ENCODE results near the gene ADAM12.
A peak's percentile ranks its signal among the peaks of the same experiment; 100 is the strongest.
"Not testable (repeated sequence)": the region's sequence is repeated elsewhere in the genome, so short reads cannot be mapped to it uniquely, and the experiment has no call there.

The ADAM12 gene

DNA sequence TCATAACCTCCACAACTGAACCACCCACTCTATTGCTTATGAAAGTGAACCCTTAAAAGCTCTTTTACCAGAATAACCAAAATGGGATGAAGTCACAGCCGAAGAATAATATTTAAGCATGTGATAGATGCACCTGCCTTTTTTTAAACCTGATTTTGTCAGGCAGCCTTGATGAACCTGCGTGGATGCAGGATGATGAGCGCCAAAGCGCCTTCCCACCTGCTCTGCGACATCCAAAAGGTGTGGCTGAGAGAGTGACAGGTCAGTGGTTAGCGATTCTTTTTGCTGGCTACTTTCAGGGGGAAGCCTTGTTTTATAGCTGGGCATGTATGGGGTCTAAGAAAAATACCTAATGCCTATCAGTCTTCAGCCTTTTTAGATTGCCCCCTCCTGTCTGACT, 334.1 kb downstream of the ADAM12 start:
- peak; percentile 77 for DNase-seq (ENCODE audit: low spot score)

DNA sequence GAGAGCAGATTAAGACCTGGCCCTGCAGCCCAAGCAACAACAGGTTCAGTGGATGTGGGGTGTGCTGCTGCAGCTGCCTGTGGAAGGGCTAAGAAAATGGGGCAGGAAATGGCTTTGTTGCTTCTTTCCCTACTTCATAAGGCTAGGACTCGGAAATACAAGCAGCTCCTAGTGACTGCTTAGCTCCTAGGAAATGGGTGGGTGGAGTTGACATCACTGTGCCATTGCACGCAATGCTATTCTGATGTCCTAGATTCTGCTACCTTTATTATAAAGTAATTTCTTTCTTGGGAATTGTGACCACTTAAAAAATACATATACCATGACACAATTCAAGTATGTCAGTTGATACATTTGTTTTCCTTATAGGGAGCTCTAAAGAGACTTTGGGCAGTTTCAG, 336.1 kb downstream of the ADAM12 start:
- no peak for DNase-seq (ENCODE audit: low spot score)

DNA sequence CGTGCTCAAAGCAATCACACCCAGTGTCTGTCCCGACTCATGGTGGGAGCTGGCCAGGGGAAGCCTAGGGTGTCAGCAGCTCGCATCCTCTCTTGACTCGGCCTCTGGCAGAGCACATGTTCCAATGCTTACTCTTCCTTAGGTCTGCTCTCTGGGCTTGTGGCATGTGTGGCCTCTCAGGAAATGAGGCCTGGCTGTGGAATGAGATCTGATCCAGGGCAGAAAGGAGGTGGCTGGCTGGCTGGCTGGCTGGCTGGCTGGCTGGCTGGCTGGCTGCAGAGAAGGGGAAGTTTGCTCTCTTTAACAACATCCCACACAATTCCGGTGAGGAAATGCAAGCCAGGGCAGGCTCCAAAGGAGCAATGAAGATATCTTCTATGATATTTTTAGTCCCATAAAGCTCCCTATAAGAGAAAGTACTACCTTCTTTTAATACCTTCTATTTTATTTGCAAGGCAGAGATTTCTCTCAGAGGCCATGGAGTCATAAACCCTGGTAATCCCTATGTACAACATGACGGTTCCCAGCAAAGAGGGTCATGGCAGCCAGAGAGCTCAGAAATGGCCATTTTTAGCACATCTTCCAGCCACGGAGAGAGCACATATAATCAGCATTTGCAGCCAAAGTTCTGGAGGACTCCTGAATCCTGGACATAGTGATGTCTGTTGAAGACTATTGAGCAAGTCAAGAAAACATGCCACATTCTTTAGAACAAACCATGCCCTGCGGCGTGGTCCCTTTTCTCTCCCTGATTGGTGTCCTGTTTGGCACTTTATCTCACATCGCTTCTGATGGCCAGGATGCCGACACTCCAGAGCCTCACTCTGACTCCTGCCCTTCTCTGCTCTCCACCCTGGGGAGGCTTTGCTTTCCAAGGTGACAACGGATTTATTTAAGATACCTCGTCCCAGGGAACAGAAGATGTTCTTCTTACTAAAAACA, 338.2 kb downstream of the ADAM12 start:
- no peak for DNase-seq (ENCODE audit: low spot score)

DNA sequence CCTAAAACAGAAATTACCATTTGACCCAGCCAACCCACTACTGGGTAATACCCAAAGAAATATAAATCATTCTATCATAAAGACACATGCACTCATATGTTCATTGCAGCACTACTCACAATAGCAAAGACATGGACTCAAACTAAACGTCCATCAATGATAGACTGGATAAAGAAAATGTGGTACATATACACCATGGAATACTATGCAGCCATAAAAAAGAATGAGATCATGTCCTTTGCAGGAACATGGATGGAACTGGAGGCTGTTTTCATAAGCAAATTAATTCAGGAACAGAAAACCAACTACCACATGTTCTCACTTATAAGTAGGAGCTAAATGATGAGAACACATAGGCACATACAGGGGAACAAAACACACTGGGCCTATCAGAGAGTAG, 340.5 kb downstream of the ADAM12 start:
- not testable (repeated sequence) for DNase-seq (ENCODE audit: low spot score)

DNA sequence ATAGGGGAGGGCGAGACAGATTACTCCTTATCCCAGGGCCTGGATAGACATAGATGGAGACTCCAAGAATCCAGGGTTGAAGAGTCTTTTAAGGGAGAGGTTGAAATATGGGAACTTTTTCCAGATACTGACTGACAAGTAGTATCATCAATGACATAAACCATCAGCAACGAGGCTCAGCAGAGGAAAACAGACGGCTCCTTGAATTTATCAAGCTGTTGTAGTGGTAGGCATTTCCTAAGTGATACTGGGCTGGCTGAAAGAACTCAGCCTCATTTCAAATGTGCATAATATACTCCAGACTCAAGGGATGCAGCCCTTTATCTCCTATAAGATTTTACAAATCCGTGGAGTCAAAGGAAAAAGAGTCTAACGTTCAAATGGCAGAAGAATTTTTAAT, 341.4 kb downstream of the ADAM12 start:
- no peak for DNase-seq (ENCODE audit: low spot score)

DNA sequence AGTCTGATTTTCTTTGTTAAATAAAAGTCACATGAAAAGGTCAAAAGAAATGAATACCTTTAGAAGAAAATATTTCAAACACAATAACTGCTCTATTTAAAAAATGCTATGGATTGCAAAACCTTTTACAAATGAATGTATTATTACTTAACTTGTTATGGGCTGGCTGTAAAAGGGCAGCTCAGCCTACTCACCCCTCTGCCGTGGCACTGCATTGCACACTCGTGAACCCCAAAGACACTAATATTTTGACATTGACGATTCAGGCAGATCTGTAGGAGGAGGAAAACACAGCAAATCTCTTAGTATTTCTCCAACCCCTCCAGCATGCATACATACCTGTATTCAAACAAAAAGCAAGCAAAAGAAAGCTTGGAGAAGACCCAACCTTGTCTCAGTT, 342.4 kb downstream of the ADAM12 start:
- no peak for DNase-seq (ENCODE audit: low spot score)

DNA sequence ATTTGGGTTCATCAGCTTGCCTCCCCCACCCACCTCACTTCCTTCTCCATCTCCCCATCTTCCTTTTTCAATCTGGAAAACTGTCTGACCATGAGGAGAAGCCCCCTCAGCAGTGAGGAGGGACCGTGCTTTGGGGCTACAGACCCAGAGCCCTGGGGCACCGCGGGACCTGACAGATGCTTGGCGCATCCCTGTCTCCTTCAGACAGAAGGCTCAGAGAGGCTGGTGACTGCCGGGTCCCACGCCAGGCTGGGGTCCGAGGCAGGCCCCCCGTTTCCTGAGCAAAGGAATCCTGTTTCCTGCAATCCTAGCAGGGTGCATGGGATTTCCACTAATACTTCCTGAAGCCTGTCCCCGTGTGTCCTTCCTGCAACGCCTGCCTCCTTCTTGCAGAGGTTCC, 344.9 kb downstream of the ADAM12 start:
- DNase-seq (ENCODE audit: low spot score): no peak

DNA sequence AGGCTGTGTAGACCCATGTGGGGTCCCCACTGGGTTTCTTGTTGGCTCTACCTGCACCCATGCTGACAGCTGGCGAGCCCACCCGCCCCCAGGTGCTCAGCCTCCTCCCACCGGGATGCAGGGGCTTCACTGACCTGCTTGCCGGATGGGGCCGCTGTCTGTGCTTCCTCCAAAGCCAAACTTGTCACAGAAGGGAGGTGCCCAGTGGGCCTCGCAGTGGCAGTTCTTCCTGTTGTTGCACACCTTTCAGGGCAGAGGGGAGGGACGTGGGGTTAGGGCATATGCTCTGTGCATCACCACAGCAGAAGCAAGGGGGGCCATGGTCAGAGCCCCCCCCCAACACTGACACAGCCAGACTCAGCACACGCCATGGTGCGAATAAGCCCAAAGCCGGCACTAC, 345.4 kb downstream of the ADAM12 start:
- no peak for DNase-seq (ENCODE audit: low spot score)

DNA sequence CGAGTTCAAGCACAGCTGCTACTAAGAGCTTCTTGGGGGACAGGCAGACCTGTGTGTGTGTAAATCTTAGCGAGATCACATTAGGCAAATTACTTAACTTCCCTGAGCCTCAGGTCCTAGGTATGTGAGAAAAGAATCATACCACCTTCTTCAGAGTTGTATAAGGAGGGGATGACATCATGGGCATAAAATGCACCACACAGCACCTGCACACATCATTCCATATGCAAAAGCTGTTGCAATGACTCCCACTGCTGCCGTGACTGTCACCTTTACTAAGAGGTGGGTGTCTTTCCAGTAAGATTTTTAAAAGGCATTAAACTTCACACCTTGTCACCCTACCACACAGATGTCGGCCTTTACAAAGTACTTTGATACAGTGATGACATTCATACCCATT, 345.9 kb downstream of the ADAM12 start:
- peak; percentile 78 for DNase-seq (ENCODE audit: low spot score)

DNA sequence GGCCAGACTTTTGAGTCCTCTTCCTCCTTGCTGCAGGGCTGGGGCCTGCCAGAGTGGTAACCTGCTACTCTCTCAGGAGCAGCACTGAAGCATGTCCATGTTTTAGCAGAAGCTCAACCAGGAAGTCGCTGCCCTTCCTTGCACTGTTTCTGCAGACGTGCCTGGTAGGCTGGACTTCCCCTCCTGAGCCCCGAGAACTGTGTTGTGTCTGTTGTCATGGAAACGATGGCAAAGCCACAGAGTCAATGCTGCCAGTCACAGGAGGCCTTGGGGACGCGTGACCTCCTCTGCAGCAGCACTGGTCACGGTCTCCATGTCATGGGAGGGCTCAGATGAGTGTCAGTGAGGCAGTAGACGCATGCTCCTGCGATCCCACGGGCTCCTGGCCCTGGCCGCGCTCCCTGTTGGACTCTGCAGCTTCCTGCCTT, 346.5 kb downstream of the ADAM12 start:
- peak; percentile 74 for DNase-seq (ENCODE audit: low spot score)

DNA sequence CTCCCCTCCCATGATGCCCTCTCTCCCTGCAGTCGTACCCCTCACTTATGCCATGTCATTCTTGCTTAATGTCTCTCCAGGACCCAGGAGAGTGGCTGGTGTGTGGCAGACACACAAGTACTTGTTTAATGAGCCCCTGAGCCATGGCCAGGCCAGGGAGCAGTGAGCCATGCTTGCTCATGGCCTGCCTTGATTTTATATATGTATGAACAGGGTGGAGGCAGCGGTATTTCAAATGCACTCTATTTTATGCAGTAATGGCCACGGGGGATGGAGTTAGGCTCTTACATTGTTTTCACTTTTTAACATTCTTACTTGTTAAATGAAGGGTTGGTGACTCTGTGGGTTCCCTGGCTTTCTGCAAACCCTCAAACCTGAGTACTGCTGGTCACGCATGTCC, 347.2 kb downstream of the ADAM12 start:
- DNase-seq (ENCODE audit: low spot score): no peak

DNA sequence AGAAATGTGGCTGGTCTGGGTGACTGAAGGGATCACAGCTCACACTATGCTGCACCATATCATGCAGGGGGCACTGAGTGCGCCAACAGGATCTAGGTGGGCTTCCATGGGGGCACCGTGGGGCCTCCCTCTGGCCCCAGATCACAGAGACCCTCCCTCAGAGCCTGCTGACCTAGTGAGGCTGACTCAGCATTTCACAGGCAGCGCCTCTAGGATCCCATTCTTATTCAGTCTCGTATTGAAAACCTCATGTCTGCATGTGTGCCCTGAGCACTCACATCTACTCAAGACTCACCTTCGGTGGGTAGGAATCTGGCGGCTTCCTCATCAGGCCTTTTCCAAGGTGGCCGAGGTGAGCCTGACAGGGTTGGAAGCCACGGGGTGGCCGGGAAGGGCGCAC, 350.3 kb downstream of the ADAM12 start:
- DNase-seq (ENCODE audit: low spot score): no peak

DNA sequence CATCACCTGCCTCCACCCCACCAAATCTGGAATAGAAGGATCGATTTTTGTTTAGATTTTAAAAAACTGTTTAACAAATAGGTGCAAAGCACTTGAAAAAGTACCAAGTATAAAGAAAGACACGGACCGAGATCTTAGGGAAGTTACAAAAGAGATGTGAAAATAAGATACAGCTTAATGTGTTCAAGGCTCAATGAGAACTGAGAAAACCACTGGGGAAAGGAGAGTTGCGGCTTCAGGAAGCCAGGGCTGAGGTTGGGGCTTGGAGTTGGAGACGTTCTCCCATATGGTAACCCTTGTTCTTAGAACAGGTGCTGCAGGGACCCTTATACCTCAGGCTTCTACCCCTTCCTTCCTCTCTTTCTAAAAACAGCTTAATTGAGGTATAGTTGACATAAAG, 351.8 kb downstream of the ADAM12 start:
- no peak for DNase-seq (ENCODE audit: low spot score)

DNA sequence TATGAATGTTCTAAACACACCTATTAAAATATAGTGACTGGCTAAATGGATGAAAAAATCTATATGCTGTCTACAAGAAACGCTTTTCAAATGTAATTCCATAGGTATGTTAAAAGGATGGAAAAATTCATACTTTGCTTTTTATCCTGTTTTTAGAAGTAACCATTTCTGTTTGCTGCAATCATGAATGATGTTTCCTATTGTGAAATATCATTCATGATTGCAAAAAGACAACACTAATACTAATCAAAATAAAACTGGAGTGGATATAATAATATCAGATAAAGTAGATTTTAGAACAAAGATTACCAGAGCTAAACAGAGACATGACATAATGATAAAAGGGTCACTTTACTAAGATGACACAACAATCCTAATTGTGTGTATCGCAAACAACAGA, 353.7 kb downstream of the ADAM12 start:
- no peak for DNase-seq (ENCODE audit: low spot score)

DNA sequence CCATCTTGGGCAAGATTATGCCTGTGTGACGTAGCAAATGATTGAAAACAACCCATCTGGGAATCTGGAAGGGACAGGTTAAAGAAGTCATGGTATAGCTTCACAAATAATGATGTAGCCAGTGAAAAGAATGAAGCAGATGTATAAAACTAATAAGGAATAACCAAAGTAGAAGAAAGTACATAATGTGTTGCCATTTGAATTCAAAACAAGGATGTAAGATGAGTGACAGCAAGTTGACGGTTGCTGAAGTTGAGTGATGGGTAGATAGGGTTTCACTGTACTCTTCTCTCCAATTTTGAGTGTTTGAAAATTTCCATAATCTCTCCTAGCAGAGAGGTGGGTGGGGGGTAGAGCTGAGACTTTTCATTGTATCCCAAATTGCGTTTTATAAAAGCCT, 358.3 kb downstream of the ADAM12 start:
- DNase-seq (ENCODE audit: low spot score): peak; percentile 22

DNA sequence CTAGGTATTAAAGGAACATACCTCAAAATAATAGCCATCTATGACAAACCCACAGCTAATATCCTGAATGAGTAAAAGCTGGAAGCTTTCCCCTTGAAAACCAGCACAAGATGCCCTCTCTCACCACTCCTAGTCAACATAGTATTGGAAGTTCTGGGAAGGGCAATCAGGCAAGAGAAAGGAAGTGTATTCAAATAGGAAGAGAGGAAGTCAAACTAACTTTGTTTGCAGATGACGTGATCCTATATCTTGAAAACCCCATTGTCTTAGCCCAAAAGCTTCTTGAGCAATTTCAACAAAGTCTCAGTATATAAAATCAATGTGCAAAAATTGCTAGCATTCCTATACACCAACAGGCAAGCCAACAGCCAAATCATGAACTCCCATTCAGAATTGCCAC, 360.6 kb downstream of the ADAM12 start:
- no peak for DNase-seq (ENCODE audit: low spot score)

DNA sequence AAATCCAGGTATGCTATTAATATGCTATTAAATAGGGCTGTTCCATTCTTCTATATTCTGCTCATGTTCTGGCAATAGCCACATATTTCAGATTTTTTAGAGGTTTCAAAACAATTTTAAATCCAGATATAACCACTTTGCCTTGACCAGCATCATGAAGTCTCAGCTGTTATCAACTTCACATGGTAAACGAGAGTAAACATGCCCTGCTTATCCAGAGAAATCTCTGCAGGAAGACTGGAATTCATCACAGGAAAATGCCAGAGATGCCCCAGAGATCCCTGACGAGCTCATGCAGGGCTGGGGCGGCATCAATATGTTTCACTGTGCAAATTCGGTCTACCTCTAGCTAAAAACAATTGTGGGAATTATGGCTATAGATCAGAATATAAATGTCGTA, 365.4 kb downstream of the ADAM12 start:
- no peak for DNase-seq (ENCODE audit: low spot score)

DNA sequence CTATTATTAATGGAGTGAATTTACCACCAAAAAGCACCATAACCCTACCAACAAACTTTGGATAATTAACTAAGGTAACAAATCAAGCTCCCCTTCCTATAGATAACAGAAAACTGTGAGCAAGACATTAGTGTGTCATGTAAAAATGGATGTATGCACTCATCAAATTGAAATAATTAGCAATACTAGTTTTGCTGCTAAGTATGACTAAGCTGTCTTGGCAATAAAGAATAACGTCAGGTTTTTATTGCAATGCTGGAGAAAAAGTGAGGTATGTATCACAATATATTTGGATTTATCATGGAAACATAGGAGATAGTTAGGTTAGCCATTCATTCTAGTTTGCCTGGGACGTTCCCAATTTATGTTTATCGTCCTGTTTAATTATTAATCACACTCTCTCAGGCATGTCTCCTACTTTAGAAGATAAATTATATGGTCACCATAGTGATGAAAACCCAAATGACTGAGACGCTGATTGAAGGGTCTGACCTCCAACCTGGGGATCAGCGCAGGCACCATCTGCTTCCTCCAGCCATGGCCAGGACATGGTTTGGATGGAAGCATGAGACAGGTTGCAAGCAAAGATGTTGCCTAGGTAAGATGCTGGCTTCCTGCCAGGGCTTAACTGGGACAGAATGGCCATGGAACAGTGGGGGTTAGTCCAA, 366.3 kb downstream of the ADAM12 start:
- no peak for DNase-seq (ENCODE audit: low spot score)

DNA sequence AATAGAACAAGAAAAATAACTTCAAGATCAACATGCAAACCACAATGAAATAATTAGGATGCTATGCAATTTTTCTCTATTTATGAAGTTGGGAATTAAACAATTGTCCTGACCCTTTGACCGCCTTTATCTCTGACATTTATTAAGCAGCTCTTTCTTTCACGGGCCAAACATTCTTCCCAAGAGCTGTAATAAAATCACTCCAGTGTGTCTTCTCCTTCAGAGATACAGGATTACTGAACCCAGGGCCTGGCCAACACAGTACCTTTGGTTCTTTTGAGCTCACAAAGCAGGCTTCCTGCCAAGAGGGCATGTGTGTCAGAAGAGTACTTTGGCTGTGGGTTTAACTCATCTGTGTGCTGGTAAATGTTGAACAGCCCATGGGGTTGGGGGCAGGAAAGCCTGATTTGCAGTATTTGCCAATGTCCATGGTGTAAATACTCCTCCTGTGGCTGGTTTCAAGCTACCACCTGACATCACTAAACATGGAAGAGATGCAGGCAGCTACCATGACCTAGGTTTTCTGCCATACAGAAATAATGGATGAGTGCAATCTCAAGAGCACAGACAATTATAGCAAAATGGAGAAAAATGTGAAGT, 370.2 kb downstream of the ADAM12 start:
- DNase-seq (ENCODE audit: low spot score): no peak

DNA sequence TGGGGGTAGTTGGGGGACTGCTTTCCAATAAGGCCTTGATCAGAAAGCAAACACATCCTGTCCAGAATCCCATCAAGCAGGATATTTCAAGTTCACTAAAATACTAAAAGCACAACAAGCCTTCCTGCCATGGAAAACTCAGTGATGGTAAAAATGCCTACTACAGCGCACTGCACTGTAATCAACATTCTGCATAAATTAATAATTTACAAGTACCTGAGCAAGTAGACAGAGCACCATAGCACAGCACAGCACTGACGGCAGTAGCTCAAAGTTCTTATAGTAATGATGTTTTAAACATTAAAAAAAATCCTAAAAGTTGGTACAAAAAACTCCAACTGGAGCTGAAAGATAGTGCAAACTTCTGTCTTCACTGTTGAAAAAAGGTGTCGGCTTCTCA, 371.4 kb downstream of the ADAM12 start:
- DNase-seq (ENCODE audit: low spot score): no peak

DNA sequence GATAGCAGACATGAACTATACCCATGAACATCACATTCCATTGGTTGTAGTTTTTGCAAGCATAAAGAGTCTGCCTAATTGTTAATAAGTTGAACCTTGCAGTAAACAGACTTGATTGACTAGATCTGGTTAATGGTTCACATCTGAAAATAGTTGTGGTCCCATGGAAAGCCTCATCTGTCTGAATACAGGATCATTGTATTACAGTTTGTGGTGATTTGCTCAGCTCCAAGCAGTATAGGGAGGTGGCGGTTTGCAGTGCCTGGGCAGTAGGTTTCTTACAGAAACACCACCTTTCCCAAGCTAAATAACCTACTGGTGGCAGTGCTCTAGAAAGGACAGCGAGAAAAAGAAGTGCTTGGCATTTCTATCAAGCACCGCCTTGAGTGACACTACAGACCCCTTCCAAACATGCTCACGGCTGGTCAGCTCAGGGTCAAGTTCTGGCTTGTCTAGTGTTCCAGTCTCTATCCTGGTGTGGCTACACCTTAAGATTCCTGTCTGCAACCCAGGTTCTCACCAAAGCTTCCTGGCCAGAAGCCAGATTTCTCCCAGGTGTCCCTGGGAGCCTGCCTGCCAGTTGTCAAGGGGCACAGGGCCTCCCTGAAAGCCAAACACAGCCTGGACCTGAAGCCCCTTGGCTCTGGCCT, 372.0 kb downstream of the ADAM12 start:
- DNase-seq (ENCODE audit: low spot score): no peak

DNA sequence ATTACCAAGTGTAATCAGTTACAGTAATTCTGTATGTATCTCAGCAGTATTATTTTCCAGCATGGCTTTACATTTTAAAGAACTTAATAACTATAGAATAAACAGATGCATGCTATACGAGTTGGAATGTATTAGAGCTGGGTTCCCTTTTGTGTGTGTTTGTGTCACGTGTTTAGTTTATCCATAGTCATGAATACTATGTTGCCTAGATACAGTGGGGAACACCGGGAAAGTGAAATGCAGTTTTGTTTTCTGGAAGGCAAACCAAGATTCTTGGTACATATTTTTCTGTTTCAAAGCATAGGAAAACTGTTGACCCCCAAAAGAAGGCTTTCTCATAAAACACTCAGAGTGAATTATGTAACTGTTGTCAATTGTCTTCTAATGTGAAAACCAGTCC, 372.9 kb downstream of the ADAM12 start:
- no peak for DNase-seq (ENCODE audit: low spot score)

DNA sequence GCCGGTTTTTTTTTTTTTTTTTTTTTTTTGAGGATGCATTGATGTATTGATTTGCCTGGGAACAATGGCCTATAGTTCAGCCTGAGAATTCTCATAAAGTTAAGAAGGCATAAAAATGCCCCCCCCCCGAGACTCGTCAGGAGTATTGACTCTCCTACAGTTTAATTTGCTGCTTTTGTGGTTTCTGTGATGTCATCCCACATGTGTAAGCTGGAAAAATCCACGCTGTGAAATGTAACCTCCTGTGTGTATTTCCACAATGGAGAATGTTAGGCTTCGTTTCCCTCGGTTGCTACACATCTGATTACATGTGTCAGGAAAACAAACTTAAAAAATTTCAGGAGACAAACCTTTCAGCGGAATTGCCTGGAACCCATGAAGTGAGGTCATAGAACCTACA, 374.0 kb downstream of the ADAM12 start:
- no peak for DNase-seq (ENCODE audit: low spot score)

Data from putamen (tissue), 1 donor.